GM12874 (cell line): ENCODE measurements around the gene LINC00237.

ENCODE experiments used
- TF ChIP-seq, protein P1 (sequence below): IDR thresholded peaks from 2 replicates; pipeline ENCODE4 v1.5.1; 2011; ENCODE audit warnings: low read depth, mild to moderate bottlenecking, control low read depth, low read length, moderate library complexity; ENCODE audit not compliant: insufficient read depth

LINC00237 gene

DNA sequence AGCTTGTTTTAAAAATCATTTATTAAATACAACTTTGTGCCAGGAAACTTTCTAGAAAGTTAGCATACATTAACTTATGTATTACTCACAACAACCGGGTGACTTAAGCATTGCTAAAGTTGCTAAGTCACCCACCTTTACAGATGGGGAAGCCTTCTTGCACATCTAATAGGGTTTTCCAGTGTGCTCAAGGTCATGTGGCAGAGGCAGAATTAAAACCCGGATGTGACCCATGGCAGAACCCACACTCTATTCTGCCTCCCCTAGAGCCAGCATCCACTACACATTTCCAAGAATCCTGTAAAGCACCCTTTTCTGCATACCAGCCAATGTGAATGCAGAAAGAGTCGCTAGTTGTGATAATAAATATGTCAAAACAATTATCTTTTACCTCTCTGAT lies 13.4 kb downstream of the LINC00237 start:
- TF ChIP-seq, protein P1, sequence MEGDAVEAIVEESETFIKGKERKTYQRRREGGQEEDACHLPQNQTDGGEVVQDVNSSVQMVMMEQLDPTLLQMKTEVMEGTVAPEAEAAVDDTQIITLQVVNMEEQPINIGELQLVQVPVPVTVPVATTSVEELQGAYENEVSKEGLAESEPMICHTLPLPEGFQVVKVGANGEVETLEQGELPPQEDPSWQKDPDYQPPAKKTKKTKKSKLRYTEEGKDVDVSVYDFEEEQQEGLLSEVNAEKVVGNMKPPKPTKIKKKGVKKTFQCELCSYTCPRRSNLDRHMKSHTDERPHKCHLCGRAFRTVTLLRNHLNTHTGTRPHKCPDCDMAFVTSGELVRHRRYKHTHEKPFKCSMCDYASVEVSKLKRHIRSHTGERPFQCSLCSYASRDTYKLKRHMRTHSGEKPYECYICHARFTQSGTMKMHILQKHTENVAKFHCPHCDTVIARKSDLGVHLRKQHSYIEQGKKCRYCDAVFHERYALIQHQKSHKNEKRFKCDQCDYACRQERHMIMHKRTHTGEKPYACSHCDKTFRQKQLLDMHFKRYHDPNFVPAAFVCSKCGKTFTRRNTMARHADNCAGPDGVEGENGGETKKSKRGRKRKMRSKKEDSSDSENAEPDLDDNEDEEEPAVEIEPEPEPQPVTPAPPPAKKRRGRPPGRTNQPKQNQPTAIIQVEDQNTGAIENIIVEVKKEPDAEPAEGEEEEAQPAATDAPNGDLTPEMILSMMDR, result no peak

- TF ChIP-seq, protein P1, result no peak
Measured at GRCh38 chr20:21090721-21091120, 15.4 kb downstream of the LINC00237 start.

GRCh38 chr20:21090111-21090618 lies 16.0 kb downstream of the LINC00237 start:
- TF ChIP-seq, protein P1, result no peak

GRCh38 chr20:21089391-21089790 lies 16.8 kb downstream of the LINC00237 start:
- TF ChIP-seq, protein P1, result no peak

DNA sequence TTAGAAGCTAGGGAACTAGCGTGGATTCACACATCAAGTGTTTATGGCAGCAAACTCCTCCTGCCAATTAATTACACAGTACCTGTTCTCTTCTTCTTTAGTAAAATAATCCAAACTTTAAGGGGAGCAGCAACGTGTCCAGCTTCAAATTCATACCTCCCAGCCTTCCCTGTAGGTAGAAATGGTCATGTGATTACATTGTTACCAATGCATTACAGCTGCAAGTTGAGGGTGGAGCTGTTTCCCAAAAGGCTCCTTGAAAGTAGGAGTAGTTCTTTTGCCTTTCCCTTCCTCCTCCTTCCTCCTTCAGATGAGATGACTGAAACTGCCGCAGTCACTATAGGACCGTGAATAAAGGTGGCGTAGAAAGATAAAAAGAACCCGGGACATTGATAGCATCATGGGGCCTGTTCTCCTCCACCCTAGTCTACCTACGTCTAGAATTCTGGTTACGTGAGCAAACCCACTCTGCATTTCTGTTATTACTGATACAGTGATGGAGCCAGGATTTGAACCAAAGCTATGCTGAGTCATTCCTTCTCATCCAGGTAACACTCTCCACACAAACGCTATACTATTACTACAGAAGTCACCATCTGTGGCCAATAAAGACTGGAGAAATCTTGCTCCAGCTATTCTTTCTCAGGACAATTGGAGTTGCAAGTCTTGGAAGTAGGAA lies 18.2 kb downstream of the LINC00237 start:
- TF ChIP-seq, protein P1, result no peak

DNA sequence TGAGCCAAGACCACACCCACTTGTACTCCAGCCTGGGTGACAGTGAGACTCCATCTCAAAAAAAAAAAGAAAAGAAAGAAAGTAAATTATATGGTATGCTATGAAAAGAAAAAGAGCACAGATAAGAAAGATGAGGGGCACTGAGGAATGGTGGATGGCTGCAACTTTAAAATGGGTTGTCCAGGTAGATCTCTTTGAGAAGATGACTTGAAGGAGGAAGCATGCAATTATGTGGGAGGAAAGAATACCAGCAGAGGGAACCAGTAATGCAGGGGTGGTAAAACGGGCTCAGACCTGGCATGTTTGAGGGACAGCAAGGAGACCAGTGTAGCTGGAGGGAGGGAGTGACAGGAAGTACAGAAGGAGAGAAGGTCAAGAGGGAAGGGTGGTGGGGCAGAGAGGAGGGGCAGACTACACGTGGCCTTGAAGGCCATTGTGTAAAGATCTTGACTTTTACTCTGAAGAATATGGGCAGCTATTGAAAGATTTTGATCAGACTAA lies 22.3 kb downstream of the LINC00237 start:
- TF ChIP-seq, protein P1, result no peak

DNA sequence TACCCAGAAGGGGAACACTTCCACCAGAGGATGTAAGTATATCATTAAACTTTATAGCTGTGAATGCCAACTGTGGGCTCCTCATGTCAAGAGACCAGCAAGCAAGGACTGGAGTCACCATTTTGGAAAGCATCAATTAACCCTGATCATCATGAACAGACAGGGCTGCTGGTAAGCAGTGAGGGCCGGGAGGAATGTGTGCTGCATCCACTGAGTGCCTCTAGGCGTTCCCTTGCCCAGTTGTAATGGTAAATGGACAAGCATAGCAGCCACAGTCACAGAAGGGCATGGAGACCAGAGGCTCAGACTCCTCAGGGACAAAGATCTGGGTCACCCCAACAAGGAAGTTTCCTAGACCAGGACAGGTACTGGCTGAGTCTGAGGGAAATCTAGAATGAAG lies 23.6 kb downstream of the LINC00237 start:
- TF ChIP-seq, protein P1, result no peak
